ENCODE results near the gene PPP1R16B.

The PPP1R16B gene

GRCh38 chr20:38902601-38903000 is 97.1 kb downstream of the PPP1R16B start:
- 85% methylated on average over 8 of the region's 8 CpGs for WGBS

GRCh38 chr20:38903335-38903734 is 97.8 kb downstream of the PPP1R16B start:
- no peak for DNase-seq
- Histone ChIP-seq H3K9me3 (ENCODE audit: control insufficient read depth, low read length) (peaks cover 10% of the 10 kb centered on the region), H2BK5ac (ENCODE audit: low read depth, low read length, poor library complexity, severe bottlenecking) (no peak overlapping the region), H3K27me3 (ENCODE audit: control insufficient read depth in 1 of 2, insufficient read depth in 1 of 2, low read length in 2 of 2) (peaks cover 47 to 64% of the 10 kb centered on the region in 2 experiments), H3K9ac (ENCODE audit: low read length) (no peak overlapping the region), H3K36me3 (ENCODE audit: control insufficient read depth in 1 of 2, insufficient read depth in 2 of 2, low read depth in 1 of 2, low read length in 2 of 2) (no peaks in the 10 kb centered on the region), H3K4ac (ENCODE audit: low read depth in 1 of 2, low read length in 2 of 2) (no peak overlapping the region), H3K4me2 (ENCODE audit: low read length, poor library complexity, severe bottlenecking) (no peak overlapping the region), H3K18ac (ENCODE audit: low read depth in 1 of 2, low read length in 2 of 2) (no peak overlapping the region), H3K4me3 (ENCODE audit: insufficient read depth in 1 of 2, low read depth in 1 of 2, low read length in 2 of 2) (no peak overlapping the region), H2BK120ac (ENCODE audit: low read depth, low read length) (no peak overlapping the region), H3K23ac (ENCODE audit: low read length in 2 of 2) (no peak overlapping the region), H3K79me1 (replicated peaks; ENCODE audit: low read length, poor library complexity, severe bottlenecking) (no peaks in the 10 kb centered on the region), H3K27ac (ENCODE audit: low read length, poor library complexity, severe bottlenecking) (no peak overlapping the region), H2AK5ac (ENCODE audit: low read length, severe bottlenecking) (no peak overlapping the region), H2BK15ac (ENCODE audit: low read depth, poor library complexity, severe bottlenecking) (no peak overlapping the region), H3K4me1 (ENCODE audit: control insufficient read depth, insufficient read depth, low read depth, low read length) (no peaks in the 10 kb centered on the region), H2BK12ac (ENCODE audit: low read length in 2 of 2) (no peak overlapping the region), H3K14ac (ENCODE audit: low read length in 2 of 2) (no peak overlapping the region), H2AFZ (ENCODE audit: low read depth, low read length) (no peak overlapping the region), H4K91ac (ENCODE audit: low read length) (no peak overlapping the region), H4K8ac (ENCODE audit: low read length) (no peak overlapping the region)
- WGBS, result 62% methylated on average over 5 of the region's 5 CpGs

More at GRCh38 chr20:38902601-38903000, 97.1 kb downstream of the PPP1R16B start:
- Histone ChIP-seq H2BK120ac (ENCODE audit: low read depth, low read length) (no peak overlapping the region), H3K79me1 (replicated peaks; ENCODE audit: low read length, poor library complexity, severe bottlenecking) (no peaks in the 10 kb centered on the region), H3K14ac (ENCODE audit: low read length in 2 of 2) (peak overlapping the region in 1 of 2 experiments; percentile 62), H3K23ac (ENCODE audit: low read length in 2 of 2) (no peak overlapping the region), H2AFZ (ENCODE audit: low read depth, low read length) (no peak overlapping the region), H3K27me3 (ENCODE audit: control insufficient read depth in 1 of 2, insufficient read depth in 1 of 2, low read length in 2 of 2) (peaks cover 42 to 64% of the 10 kb centered on the region in 2 experiments), H4K8ac (ENCODE audit: low read length) (no peak overlapping the region), H3K18ac (ENCODE audit: low read depth in 1 of 2, low read length in 2 of 2) (no peak overlapping the region), H3K9me3 (ENCODE audit: control insufficient read depth, low read length) (peaks cover 10% of the 10 kb centered on the region), H3K9ac (ENCODE audit: low read length) (no peak overlapping the region), H2BK15ac (ENCODE audit: low read depth, poor library complexity, severe bottlenecking) (no peak overlapping the region), H3K4me1 (ENCODE audit: control insufficient read depth, insufficient read depth, low read depth, low read length) (no peaks in the 10 kb centered on the region), H3K4me3 (ENCODE audit: insufficient read depth in 1 of 2, low read depth in 1 of 2, low read length in 2 of 2) (no peak overlapping the region), H3K4me2 (ENCODE audit: low read length, poor library complexity, severe bottlenecking) (no peak overlapping the region), H3K27ac (ENCODE audit: low read length, poor library complexity, severe bottlenecking) (no peak overlapping the region), H3K4ac (ENCODE audit: low read depth in 1 of 2, low read length in 2 of 2) (no peak overlapping the region), H2BK5ac (ENCODE audit: low read depth, low read length, poor library complexity, severe bottlenecking) (no peak overlapping the region), H2AK5ac (ENCODE audit: low read length, severe bottlenecking) (no peak overlapping the region), H4K91ac (ENCODE audit: low read length) (no peak overlapping the region), H3K36me3 (ENCODE audit: control insufficient read depth in 1 of 2, insufficient read depth in 2 of 2, low read depth in 1 of 2, low read length in 2 of 2) (no peaks in the 10 kb centered on the region), H2BK12ac (ENCODE audit: low read length in 2 of 2) (no peak overlapping the region)
- no peak for DNase-seq

GRCh38 chr20:38905375-38905774 is 99.9 kb downstream of the PPP1R16B start:
- 87% methylated on average over 1 of the region's 1 CpG for WGBS

GRCh38 chr20:38907918-38908677 is 102.6 kb downstream of the PPP1R16B start:
- H3K23ac ChIP-seq (ENCODE audit: low read length in 2 of 2), result no peak overlapping the region
- no peak overlapping the region for H3K4me2 ChIP-seq (ENCODE audit: low read length, poor library complexity, severe bottlenecking)
- H3K36me3 ChIP-seq (ENCODE audit: control insufficient read depth in 1 of 2, insufficient read depth in 2 of 2, low read depth in 1 of 2, low read length in 2 of 2), result no peaks in the 10 kb centered on the region
- H3K4me3 ChIP-seq (ENCODE audit: insufficient read depth in 1 of 2, low read depth in 1 of 2, low read length in 2 of 2), result no peak overlapping the region
- H3K9ac ChIP-seq (ENCODE audit: low read length), result no peak overlapping the region
- H2BK12ac ChIP-seq (ENCODE audit: low read length in 2 of 2), result no peak overlapping the region
- 86% methylated on average over 13 of the region's 13 CpGs for WGBS
- no peak for DNase-seq
- no peak overlapping the region for H2AK5ac ChIP-seq (ENCODE audit: low read length, severe bottlenecking)
- peaks cover 21 to 40% of the 10 kb centered on the region in 2 experiments for H3K27me3 ChIP-seq (ENCODE audit: control insufficient read depth in 1 of 2, insufficient read depth in 1 of 2, low read length in 2 of 2)
- H3K27ac ChIP-seq (ENCODE audit: low read length, poor library complexity, severe bottlenecking), result no peak overlapping the region
- H2BK120ac ChIP-seq (ENCODE audit: low read depth, low read length), result no peak overlapping the region
- no peak overlapping the region for H2AFZ ChIP-seq (ENCODE audit: low read depth, low read length)
- H3K79me1 ChIP-seq (replicated peaks; ENCODE audit: low read length, poor library complexity, severe bottlenecking), result no peaks in the 10 kb centered on the region
- no peak overlapping the region for H3K4ac ChIP-seq (ENCODE audit: low read depth in 1 of 2, low read length in 2 of 2)
- no peaks in the 10 kb centered on the region for H3K4me1 ChIP-seq (ENCODE audit: control insufficient read depth, insufficient read depth, low read depth, low read length)
- no peak overlapping the region for H4K91ac ChIP-seq (ENCODE audit: low read length)
- H3K18ac ChIP-seq (ENCODE audit: low read depth in 1 of 2, low read length in 2 of 2), result no peak overlapping the region
- H2BK5ac ChIP-seq (ENCODE audit: low read depth, low read length, poor library complexity, severe bottlenecking), result no peak overlapping the region
- peaks cover 10% of the 10 kb centered on the region for H3K9me3 ChIP-seq (ENCODE audit: control insufficient read depth, low read length)
- H2BK15ac ChIP-seq (ENCODE audit: low read depth, poor library complexity, severe bottlenecking), result no peak overlapping the region
- no peak overlapping the region for H4K8ac ChIP-seq (ENCODE audit: low read length)
- no peak overlapping the region for H3K14ac ChIP-seq (ENCODE audit: low read length in 2 of 2)

More at GRCh38 chr20:38905375-38905774, 99.9 kb downstream of the PPP1R16B start:
- H3K4ac ChIP-seq (ENCODE audit: low read depth in 1 of 2, low read length in 2 of 2), result no peak overlapping the region
- H2BK15ac ChIP-seq (ENCODE audit: low read depth, poor library complexity, severe bottlenecking), result no peak overlapping the region
- no peak overlapping the region for H4K8ac ChIP-seq (ENCODE audit: low read length)
- no peaks in the 10 kb centered on the region for H3K36me3 ChIP-seq (ENCODE audit: control insufficient read depth in 1 of 2, insufficient read depth in 2 of 2, low read depth in 1 of 2, low read length in 2 of 2)
- H3K4me2 ChIP-seq (ENCODE audit: low read length, poor library complexity, severe bottlenecking), result no peak overlapping the region
- H3K4me1 ChIP-seq (ENCODE audit: control insufficient read depth, insufficient read depth, low read depth, low read length), result no peaks in the 10 kb centered on the region
- H2AK5ac ChIP-seq (ENCODE audit: low read length, severe bottlenecking), result no peak overlapping the region
- no peak overlapping the region for H3K14ac ChIP-seq (ENCODE audit: low read length in 2 of 2)
- H3K23ac ChIP-seq (ENCODE audit: low read length in 2 of 2), result no peak overlapping the region
- H2BK120ac ChIP-seq (ENCODE audit: low read depth, low read length), result no peak overlapping the region
- no peak overlapping the region for H3K4me3 ChIP-seq (ENCODE audit: insufficient read depth in 1 of 2, low read depth in 1 of 2, low read length in 2 of 2)
- no peak overlapping the region for H2BK5ac ChIP-seq (ENCODE audit: low read depth, low read length, poor library complexity, severe bottlenecking)
- no peak overlapping the region for H3K18ac ChIP-seq (ENCODE audit: low read depth in 1 of 2, low read length in 2 of 2)
- peaks cover 37 to 58% of the 10 kb centered on the region in 2 experiments for H3K27me3 ChIP-seq (ENCODE audit: control insufficient read depth in 1 of 2, insufficient read depth in 1 of 2, low read length in 2 of 2)
- H2BK12ac ChIP-seq (ENCODE audit: low read length in 2 of 2), result no peak overlapping the region
- no peak overlapping the region for H3K27ac ChIP-seq (ENCODE audit: low read length, poor library complexity, severe bottlenecking)
- peaks cover 10% of the 10 kb centered on the region for H3K9me3 ChIP-seq (ENCODE audit: control insufficient read depth, low read length)
- no peak for DNase-seq
- no peak overlapping the region for H3K9ac ChIP-seq (ENCODE audit: low read length)
- no peaks in the 10 kb centered on the region for H3K79me1 ChIP-seq (replicated peaks; ENCODE audit: low read length, poor library complexity, severe bottlenecking)
- H2AFZ ChIP-seq (ENCODE audit: low read depth, low read length), result no peak overlapping the region
- no peak overlapping the region for H4K91ac ChIP-seq (ENCODE audit: low read length)
